Measurements from ENCODE around the gene BAIAP2.

DNA sequence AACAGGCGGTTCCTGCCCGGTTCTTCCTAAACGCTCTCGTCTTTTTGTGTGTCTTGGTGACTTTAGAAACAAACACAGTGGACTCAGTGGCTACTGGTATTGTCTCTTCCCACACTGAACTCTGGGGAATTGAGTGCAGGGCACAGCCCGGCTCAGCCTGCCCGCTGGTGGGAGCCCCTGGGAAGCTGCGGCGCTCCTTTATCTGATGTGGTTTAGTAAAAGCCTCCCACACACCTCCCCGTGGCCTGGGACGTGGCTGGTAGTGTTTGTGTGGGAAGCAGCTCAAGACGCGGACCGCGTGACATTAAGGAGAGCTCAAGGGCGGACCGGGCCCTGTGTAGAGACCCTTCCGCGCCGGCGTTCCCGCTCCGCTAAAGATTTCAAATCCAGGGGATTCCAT is 75.0 kb downstream of the BAIAP2 start:
- TF ChIP-seq EZH2 (IDR thresholded peaks at IDR 0.05) (no peak), POLR2AphosphoS5 (IDR thresholded peaks at IDR 0.05; ENCODE audit: borderline replicate concordance, low read depth, low read length) (no peak)
